GM12875 (cell line): ENCODE measurements around the gene CNOT6.

Experiments
- H3K4me3 ChIP-seq: one replicate; pipeline ENCODE4 v1.5.1; 2011; ENCODE audit warnings: low read depth, low read length, control low read depth
- TF ChIP-seq, protein P1 (sequence below): IDR thresholded peaks from 2 replicates; pipeline ENCODE4 v1.5.1; 2011; ENCODE audit warnings: low read depth, mild to moderate bottlenecking, control low read depth, inconsistent platforms, low read length, moderate library complexity, borderline replicate concordance; ENCODE audit not compliant: insufficient read depth

Gene CNOT6

DNA sequence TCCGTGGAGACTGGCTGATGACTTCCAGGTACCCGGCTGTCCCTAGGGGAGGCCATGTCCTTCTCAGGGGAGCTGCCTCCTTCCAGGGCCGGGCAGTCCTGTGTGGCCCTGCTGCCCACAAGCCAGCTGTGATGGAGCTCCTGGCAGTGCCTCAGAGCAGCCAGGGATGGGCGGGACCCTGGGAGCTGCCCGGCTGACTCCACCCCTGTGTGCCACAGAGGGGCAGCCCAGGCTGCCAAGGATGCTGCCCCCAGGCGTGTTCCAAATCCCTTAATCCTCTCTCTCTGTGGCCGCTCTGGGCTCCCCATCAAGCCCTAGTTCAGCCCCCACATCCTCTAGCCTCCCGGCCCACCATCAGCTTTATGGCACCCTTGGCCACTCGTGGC, 104.1 kb downstream of the CNOT6 start:
- no peak overlapping the region for H3K4me3 ChIP-seq
- TF ChIP-seq, protein P1, sequence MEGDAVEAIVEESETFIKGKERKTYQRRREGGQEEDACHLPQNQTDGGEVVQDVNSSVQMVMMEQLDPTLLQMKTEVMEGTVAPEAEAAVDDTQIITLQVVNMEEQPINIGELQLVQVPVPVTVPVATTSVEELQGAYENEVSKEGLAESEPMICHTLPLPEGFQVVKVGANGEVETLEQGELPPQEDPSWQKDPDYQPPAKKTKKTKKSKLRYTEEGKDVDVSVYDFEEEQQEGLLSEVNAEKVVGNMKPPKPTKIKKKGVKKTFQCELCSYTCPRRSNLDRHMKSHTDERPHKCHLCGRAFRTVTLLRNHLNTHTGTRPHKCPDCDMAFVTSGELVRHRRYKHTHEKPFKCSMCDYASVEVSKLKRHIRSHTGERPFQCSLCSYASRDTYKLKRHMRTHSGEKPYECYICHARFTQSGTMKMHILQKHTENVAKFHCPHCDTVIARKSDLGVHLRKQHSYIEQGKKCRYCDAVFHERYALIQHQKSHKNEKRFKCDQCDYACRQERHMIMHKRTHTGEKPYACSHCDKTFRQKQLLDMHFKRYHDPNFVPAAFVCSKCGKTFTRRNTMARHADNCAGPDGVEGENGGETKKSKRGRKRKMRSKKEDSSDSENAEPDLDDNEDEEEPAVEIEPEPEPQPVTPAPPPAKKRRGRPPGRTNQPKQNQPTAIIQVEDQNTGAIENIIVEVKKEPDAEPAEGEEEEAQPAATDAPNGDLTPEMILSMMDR = no peak

DNA sequence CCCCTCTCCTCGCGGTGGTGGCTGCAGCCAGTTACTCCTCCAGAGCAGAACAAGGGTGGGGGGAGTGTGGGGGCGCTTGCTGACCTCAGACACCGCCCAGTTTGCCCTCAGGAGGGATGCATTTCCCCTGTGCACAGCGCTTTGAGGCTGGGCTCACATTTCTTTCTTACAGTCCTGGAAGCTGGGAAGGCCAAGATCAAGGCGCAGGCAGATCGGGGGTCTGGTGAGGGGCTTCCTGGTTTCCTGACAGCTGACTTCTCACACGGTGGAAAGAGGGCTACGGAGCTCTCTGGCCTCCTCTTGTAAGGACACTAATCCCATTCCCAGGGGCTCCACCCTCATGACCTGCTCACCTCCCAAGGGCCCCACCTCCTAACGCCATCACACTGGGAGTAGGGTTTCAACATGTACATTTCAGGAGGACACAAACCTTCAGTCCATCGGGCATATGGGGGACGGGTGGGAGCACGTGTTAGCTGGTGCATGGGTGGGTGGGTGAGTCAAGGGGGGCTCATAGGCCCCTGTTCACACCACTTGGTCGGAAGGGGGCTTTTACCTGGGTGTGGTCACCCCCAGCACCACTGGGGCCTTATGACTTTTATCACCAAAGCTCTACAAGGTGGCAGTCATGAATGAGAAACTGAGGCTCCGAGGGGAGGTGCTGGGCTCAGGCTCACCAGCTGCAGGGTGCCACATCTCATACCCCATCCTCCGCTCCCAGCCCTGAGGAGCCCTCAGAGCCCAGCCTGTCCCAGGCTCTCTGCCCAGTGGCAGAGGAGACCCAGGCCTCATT, 104.8 kb downstream of the CNOT6 start:
- TF ChIP-seq, protein P1 = no peak
- H3K4me3 ChIP-seq = no peak overlapping the region

DNA sequence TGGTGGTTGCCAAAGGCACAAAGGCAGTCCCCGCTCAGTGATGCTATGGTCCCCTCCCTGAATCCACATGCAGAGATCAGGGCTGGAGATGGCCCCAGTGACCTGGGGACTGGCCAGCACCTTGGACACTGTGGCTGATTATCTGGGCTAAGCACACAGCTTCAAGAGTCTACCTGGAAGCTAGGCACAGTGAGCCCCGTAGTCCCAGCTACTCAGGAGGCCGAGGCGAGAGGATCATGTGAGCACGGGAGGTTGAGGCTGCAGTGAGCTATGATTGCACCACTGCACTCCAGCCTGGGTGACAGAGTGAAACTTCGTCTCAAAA, 105.4 kb downstream of the CNOT6 start:
- TF ChIP-seq, protein P1 = no peak
- no peak overlapping the region for H3K4me3 ChIP-seq

DNA sequence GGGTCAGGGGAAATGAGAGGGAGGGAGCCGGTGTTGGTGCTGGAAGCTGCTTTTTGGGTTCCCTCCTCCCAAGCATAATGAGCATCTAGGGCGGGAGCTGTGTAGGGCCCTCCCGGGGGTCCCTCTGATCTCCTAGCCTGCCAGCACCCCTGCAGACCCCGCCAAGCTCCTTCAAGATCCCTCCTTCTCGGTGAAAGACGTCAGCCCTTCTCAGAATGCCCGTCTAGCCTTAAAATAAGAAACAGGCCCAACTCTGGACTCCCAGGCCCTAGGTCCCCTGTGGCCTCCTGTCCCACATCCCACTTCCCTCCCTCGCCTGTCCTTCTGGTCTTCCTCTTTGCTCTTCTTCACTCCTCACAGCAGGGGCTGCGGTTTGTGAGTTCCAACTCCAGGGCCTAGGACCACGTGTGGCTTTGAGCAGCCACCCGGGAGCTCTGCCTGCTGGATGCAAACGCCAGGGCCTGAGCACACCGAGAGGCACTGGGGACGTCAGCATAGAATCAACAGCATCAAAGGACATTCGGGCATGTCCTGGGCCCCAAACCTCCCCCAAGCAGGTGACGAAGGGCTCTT, 105.9 kb downstream of the CNOT6 start:
- TF ChIP-seq, protein P1 = no peak
- no peak overlapping the region for H3K4me3 ChIP-seq

DNA sequence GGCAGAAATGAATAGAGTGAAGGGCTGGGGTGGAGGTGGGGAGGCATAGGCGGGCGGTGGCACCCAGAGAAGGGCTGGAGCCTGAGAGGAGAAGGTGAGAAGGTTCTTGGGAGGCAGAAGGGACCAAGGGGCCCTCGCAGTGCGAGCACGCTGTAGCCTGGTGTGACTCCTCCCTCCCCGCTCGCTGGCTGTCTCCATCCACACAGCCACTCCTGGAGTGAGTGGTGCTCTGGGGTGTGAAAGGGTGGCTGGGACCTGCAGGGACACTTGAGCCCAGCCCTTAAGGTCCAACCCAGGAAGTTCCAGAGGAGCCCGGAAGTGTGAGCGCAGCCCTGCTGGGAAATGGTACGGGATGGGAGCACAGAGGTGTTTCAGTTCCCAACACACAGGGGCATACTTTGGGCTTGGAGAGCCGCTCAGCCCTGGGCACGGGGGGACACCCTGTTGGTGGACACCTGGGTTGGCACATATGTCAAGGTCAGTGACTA, 106.4 kb downstream of the CNOT6 start:
- TF ChIP-seq, protein P1 = no peak
- no peak overlapping the region for H3K4me3 ChIP-seq

DNA sequence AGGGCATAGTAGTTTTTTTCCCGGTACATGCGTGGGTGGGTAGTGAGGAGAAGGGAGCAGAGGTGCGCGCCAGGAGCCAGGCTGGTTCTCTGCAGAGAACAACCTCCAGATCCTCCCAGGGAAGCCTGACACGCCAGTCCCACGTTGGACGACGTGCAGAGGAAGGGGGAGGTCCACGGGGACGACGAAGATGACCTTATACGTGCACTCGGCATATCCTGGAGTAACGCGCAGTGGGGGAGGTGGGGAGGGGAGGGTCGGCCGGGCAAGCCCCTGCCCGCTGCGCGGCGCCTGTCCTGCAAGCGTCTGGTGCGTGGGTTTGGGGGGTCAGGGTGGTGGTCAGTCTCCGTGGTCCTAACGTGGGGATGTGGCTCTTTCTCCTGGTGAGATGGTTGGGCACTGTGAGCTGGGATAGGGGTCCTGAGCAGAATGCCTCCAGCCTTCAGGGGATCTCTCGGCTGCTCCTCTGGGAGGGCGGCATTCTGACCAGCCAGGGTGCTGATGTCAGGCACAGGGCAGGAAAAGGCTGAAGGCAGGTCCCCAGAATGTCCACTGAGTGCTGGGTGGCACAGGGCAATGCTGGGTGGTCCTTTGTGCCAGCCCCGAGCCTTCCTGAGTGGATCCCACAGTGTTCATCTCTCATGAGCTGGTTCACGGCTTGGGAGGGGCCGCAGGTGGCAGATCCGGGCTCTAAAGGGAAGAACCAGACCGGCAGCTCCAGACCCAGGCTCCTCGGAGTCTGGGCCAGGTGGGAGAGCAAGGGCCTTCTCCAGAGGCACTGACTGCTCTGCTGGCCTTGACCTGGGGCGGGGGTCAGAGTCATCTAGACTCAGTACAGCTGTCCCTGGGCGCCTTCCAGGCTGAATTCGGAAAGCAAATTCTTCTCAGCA, 107.7 kb downstream of the CNOT6 start:
- TF ChIP-seq, protein P1 = no peak
- H3K4me3 ChIP-seq = no peak overlapping the region
